Activated T-helper 9 cell treated with anti-CD3 and anti-CD28 coated beads, Interleukin-2, amount 50 U/mL, for 16 hours (primary cell): ENCODE results near the gene KDM4C.

Source experiments
- DNase-seq: peaks from one replicate; pipeline ENCODE4 v3.0.0-alpha.2; 2020; ENCODE audit warnings: low read depth

Gene KDM4C

DNA sequence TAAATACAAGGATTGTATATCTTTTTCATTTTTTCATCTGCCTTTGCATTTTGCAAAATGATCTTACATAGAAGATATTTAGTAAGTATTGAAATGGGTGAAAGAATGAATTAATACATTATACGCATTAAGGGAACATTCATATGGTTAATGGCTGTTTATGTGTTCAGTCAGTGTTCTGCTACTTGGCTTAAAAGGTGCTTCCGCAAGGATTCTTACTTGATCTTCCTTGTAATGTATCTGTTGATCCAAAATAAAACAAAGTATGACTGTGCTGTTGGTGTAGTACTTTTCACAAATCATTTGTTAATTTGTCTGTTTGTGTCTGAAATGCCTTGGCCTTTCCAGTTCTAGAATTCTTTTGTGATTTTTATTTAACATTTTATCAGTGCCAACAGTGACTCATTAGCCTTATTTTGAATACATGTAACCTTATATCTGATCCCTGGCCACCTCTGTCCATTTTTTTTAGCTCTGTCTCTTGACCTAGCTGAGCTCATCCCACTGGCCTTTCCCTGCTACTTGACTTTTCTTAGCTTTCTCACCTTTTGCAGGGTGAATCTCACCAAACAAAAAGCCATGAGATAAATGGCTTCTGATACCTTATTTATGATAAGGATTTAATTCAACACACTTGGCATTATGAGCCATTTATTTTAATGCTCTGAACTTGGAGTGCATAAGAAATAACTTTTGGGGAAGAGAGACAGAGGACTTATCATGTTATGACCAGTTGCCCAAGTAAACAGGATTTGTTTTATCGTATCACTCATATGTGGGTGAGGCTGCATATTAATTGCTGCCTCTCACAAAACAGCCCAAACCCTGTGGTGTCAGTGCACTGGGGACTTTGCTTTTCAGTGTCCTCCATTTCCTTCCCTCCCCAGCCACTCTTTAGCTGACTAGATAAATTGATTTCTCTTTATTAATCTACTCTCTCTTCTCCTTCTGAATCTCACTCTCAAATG is 340.3 kb downstream of the KDM4C start:
- DNase-seq = no peak

DNA sequence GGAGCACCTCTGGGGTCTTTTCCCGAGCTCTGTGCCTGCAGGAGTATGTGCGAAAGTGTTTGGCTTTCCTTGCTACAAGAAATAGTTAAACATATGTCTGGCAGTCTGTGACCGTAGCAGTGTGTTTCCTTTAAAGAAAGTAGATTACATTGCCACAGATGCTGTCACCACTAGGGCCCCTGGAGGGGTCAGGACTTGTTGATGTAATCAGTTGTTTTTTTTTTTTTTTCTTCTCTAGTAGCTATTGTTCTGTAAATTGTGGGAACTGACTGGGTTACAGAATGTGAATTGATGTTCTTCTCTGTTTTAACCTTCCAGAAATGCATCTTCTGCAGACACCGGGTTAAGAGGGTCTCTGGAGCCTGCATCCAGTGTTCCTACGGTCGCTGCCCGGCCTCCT is 345.6 kb downstream of the KDM4C start:
- no peak for DNase-seq

DNA sequence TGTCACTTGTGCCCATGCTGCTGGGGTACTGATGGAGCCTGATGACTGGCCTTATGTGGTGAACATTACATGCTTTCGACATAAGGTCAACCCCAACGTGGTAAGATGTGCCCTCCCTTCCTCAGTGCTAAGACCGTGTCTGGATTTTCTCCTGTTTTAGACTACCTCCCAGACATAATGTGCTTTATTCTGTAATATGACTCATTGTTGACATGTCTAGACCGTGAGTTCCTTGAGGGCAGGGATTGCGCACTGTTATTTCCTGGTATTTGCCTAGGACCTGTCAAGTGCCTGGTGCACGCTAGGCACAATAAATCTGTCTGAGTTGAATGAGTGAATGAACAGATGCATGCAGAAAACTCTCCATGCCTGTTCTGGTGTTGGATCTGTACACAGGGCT is 346.0 kb downstream of the KDM4C start:
- no peak for DNase-seq

DNA sequence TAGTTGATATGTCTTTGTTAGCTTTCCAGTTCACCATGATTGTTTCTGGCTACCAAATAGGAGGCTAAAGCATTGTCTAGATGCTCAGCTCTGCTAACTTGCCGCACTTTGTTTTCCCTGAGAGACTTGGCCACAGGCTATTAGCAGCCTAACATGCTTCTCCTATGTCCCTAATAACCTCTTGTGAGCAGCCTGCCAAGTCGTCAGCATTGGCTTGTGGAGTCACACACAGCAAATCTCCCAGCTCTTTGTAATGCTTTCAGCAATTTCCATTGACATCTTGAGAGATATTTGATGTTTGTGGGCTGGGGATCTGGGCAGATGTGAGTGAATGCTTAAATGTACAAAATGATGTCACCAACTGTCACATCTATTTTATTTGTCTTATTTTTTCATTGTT is 346.9 kb downstream of the KDM4C start:
- DNase-seq = no peak

DNA sequence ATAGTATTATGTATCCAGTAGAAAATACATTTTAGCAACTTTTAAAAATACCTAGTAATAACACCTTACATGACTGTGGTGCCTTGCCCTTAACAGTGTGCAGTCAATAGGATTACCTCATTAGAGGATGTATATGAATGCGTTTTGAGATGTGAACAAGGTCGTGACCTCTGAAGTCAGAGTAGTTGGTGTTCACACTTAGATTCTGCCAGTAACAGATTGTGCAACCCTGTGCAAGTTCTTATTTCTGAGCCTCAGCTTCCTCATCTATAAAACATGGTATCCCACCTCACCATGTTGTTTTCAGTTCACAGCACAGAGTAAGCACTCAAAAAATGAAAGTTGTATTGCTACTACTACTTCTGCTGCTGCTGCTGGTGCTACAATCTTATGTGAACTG is 347.3 kb downstream of the KDM4C start:
- no peak for DNase-seq

DNA sequence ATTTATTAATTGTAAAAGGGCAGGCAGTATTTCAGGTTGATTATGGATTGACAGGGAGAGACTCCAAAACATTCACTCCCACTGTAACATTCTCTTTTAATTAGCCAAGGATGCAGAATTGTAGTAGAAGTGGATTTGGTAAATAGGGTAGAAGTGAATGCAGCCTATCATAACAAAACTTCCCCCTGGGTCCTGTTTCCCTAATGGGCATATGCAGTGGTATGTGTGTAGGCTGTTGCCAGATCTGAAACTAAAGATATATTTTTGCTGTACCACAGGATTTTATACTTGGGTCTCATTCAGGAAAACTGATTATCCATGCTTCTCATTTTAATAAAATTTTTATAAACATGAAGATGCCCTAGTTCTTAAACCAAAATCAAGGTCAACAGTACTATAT is 351.2 kb downstream of the KDM4C start:
- DNase-seq = no peak

DNA sequence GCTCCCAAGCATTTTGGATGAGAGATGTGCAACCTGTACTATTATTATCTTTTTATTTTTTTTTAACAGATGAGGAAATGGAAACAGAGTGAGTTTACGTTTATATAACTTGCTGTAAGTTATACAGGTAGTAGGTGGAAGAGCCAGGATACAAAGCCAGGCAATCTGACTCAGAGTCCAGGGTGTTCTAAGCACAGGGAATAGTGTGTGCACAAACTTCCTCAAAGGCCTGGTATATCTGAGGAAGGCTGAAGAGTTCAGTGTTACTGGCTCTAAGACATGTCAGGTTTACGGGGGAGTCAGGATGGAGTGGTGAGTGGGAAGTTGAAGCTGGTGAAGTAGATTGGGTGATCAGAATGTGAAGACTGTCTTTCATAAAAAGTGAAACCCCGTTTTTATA is 353.6 kb downstream of the KDM4C start:
- DNase-seq = no peak

DNA sequence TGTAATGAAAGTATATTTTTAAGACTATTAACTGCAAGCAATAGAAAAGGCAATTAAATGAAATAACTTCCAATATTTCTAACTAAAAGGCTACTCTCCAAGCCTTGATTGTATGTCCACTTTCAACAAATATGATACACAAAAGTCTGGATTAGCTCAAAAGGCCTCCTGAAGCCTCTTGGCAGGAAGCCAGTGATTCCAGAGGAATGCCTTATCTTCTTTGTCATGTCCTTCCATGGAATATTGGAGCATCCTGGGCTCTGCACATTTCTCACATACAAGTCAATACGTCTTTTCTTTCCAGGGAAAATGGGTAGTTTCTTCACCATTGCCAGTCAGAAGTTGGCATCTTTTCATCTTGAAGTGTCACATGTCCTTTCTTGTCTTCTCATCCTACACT is 357.8 kb downstream of the KDM4C start:
- no peak for DNase-seq

DNA sequence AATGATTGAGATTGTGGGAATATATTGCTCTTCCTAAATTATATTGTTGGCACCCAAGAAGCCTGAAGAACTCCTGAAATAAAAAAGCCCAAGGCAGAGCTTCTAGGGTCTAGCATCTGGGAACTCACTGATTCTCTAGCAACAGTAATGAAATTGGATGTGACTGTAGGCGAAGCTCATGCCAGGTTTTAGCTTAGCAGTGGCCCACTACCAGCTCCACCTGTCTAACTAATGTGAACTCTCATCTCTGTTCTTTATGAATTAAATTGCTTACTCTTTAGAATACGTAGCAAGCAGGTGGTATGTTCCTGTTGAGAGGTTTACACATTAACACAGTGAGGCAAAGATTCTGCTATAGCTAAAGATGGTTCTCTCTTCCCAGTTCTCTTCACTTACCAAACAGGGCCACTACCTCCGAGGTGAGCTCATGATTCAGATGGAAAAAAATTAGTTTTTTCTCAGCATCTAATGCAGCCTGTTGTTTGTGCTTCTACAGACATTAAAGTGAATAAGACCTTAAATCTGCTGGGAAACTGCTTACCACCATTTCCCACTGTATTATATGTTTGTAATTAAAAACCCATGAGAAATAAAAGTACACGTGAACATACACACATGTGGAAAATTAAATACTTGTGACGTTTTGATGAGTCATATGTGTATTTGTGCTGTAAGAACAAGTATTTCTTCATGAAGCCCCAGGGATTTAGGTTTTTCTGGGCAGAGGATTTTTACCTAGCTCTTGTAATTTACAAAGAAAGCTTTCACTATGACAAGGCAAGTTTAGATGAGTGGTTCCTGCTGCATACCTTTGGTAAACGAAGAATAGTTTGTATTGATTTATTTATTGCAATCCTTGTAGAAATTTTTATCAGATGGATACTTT is 360.1 kb downstream of the KDM4C start:
- no peak for DNase-seq

DNA sequence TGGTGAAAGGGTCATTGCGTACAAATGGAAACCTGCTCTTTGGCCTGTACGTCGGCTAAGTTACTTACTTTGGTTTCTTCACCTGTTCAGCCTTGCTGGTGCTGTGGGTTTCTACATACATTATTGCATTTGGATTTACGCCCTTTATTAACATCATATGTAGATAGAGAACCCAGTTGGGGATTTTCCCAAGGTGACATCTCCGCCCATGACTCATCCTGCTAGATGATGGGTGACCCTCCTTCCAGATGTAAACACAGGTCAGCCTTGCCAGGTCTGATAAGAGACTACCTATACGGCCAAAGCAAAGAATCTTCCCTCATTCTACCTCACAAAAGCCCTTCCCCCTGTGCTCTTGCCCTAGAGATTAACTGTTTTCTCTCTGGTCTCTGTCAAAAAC is 360.9 kb downstream of the KDM4C start:
- DNase-seq = no peak

DNA sequence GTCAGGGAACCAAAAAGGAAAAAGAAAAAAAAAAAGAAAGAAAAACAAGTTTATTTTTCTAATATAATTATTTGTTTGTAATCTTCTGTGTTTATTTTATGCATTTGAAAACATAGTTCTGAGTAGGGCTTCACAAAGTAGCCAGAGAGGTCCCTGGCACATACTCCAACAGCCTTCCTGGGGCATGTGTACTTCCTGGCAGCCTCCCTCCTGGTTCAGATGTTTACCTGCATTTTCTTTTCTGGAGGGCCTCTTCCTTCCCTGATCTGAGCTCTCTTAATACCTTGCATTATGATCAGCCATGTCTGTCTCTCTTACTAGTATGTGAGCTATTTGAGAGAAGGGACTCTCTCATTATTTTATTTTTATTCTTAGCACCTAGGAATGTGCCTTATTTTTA is 361.8 kb downstream of the KDM4C start:
- no peak for DNase-seq

DNA sequence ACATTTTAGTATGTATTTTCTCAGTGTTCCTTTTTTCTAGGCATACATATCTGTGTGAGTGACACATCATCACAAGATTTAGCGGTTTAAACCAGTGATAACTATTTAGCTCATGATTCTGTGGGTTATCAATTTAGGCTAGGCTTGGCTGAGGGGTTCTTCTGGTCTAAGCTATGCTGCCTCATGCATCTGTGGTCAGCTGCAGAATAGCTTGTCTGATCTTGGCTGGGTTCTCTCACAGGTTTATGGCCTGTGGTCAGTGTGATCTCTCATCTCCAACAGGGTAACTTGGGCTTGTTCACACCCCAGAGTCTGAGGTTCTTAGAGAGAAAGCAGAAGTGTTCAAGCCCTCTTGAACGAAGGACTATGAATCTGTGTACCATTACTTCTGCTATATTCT is 363.3 kb downstream of the KDM4C start:
- DNase-seq = no peak

DNA sequence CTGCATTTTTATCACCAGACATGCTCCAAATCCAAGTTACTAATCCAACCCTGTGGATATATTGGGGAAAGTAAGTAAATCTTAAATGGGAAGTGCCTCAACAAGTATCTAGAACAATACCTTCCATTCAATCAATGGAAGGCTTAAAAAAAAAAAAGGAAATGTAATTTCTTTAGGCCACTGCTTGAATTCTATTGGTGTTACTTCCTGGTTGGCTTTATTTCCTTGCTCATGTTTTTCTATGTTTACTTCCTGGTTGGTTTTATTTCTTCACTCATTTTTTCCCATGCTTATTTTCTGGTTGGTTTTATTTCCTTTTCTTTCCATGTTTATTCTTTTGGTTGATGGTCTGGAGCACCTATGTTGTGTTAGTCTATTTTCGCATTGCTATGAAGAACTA is 363.9 kb downstream of the KDM4C start:
- no peak for DNase-seq

DNA sequence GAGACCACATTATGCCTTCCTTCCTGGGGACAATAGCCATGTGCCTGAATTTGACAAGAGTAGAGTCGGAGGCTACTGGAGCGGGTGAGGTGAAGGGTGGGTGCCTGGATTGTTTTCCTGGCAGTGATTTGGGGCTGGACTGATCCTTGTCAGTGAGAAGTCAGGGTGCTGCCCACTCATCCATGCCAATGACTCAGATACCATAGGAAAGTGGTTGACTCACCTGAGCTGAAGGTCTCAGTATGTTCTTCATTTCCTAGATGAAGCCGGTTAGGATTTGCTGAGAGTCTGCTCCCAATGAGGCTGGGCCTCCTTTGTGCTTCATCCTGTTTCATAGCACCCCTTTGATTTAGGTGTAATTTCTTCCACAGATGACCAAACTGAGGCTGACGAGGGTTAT is 366.0 kb downstream of the KDM4C start:
- DNase-seq = no peak

DNA sequence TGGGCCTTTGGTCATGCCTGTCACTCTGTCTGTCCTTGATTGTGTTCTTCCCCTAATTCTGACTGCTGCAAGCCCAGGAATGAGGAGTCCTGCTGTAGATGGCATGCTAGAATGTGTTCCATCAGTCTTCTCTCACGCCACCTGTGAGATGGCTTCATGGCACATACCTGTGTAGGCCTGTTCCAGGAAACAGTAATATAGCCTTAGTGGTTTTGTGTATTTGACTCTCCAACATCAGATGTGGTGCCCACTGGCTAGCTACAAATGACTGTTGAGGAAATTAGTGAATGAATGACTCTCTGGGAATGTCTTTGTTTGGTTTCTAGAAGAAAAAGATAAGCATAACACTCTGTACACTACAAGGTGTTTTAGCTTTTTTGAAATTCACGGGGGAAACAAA is 367.5 kb downstream of the KDM4C start:
- DNase-seq = no peak

DNA sequence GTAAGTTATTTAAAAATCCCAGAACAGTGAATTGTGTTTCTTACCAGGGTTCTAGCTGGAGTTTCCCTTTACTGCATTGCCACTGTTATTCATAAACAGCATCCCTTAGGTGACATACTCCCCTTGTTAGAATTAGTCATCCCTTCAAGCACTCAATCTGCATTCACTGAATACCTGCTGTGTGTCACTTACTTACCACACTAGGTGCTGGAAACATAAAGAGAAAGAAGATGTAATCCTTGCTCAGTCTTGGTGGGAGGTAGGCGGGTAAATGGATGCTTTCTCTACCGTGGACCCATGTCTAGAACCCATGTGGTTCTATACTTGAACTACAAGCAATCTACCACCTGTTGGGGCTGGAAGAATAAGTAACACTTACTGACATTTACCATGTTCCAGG is 371.6 kb downstream of the KDM4C start:
- DNase-seq = no peak

DNA sequence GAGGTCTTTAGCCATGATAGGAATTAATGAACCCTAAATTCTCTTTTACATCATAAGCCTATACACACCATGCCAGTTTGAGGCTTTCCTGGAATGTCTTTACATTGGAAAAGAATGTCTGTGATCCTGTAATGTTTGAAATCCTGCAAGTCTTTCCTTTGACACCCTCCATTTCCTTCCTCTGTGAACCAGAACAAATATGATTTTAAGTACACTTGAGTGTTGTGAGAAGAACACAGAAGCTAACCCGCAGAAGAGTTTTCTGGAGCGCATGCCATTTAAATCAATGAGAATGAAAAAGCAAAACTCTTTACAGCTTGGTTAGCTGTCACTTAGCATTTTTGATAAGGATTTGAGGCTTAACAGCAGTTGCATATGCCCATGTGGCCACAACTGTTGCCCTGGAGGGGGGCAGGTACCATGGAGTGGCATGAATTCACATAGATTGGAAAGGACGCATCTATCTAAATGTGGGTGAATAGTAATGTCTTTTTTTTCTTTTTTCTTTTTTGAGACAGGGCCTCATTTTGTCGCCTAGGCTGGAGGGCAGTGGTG is 372.6 kb downstream of the KDM4C start:
- no peak for DNase-seq

DNA sequence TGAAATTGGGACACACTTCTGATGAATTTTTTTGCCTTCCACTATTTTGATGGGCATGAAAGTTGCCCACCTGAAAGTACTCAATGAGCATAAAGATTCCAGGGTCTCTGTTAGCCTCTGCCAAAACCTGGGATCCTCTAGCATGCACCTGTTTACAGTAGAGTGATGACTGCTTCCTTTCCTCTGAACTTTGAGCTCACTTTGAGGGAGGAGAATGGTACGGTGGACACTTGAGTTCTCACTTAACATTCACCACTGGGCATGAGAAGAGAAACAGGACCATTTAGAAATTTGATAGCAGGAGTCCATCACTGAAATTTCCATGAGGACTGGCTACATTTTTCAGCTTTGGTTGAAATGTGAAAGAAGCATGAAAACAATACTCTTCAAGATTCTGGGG is 374.8 kb downstream of the KDM4C start:
- no peak for DNase-seq

DNA sequence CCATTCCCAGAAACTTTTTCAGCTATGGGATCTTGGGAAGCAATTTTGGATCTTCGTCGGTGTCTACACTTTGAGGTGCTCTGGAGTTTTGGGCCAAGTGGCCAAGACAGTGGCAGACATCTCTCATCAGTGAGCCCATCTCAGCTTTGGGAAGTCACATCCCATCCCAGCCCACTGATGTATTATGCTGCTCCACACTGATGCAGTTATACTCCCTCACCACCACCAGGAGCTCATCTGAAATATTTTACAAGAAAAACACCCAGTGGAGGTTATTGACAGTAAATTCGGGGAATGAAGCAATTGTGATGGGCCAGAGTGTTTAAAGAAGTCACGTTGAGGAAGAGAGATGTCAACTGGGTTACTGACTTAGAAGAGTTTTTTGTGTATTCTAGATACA is 378.0 kb downstream of the KDM4C start:
- no peak for DNase-seq

DNA sequence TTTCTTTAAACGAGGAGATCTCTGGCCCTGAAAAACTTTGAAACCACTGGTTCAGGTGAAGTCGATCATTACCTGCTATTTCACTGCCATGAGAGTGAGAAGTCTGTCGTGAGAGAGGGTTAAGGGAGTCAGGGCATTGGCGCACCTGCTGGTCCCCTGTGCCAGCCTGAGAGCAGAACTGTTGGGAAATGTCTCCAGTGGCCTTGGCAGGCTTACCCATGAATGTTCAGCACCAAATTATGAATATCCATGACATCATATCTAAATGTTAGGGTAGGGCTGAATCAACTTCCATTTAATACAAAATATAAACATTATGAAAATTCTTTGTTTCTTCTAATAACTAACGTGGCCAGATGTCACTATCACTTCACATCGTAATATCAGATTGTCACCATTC is 379.3 kb downstream of the KDM4C start:
- DNase-seq = no peak

DNA sequence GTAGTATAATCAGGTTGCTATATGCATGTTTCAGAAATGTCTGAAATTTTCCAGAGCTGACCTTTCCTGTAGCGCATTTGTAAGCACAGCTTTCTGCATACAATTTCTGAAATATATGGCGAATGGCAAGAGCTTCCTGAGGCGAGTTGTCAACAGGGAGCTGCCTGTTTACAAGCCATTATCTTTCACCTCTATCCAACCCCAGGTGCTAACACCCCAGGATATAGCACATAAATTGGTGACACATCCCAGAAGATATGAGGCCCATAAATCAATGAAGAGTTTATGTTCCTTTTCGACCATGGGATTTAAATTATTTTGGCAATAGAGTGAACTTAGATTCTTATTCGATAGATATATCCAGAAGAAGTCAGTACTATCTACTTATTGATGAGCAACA is 379.8 kb downstream of the KDM4C start:
- no peak for DNase-seq

DNA sequence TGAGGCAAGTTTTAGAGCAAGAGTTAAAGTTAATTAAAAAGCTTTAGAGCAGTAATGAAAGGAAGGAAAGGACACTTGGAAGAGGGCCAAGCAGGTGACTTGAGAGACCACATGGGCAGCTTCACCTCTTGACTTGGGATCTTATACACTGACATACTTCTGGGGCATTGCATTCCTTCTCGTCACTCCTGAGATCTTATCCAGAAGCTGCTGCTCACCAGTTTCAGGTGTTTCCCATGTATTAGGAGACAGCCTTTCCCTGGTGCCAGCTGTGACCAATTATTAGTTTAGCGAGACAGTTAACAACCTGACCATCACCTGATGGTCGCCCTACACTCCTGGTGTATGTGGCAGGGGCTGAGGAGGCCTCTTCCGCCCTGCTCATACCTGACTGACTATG is 382.1 kb downstream of the KDM4C start:
- no peak for DNase-seq

DNA sequence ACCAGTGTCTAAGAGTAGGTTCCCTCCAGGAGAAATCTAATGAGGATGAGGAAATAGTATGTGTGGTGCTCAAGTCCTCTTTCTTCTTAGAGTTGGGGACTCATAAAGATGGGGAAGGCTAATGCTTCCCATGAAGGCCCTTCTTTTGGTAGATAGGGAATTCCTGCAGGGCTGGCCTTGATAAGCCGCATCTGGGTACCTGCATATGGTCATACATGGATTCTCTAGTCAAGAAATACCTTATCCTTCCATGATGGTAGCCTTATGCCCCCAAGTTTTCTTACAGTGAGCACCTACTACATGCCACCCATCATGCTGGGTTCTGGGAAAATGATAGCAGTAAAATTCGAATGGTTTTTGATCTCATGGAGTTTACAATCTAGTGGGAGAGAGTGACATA is 382.6 kb downstream of the KDM4C start:
- DNase-seq = no peak
